HepG2 (cell line): ENCODE measurements around the gene BTG2. TPM values are rescaled to one million over a fixed set of nuclear protein-coding genes. Genes with fewer than 3 reads are reported as not detected.
A peak's percentile ranks its signal among the peaks of the same experiment; 100 is the strongest.

ENCODE experiments used
- AKAP8 ChIP-seq: sonication (generic); formaldehyde crosslinking; IDR thresholded peaks from 2 replicates; pipeline ENCODE4 v1.5.1; 2020; ENCODE audit warnings: mild to moderate bottlenecking, missing genetic modification reagents
- ATF4 ChIP-seq, 2 experiments: fragments of 450-650 bp in 1 of 2; sonication (generic) in 1 of 2; formaldehyde crosslinking; IDR thresholded peaks; 2 replicates each; pipeline versions ENCODE4 v1.5.0 to v1.8.0; 2020 to 2022; ENCODE audit warnings: mild to moderate bottlenecking in 1 of 2, missing genetic modification reagents in 1 of 2
- BCL6 ChIP-seq: IDR thresholded peaks from 2 replicates; pipeline ENCODE4 v1.6.1; 2016; ENCODE audit warnings: missing genetic modification reagents, missing compliant biosample characterization
- CC2D1A ChIP-seq: sonication (generic); formaldehyde crosslinking; IDR thresholded peaks from 2 replicates; pipeline ENCODE4 v1.8.1; 2023; ENCODE audit warnings: mild to moderate bottlenecking, missing genetic modification reagents
- CHD2 ChIP-seq: IDR thresholded peaks from 2 replicates; pipeline ENCODE4 v1.6.1; 2011; ENCODE audit warnings: low read depth, low read length, improper control_type of control experiment
- HDAC6 ChIP-seq: fragments of 200-600 bp; sonication (generic); IDR thresholded peaks from 2 replicates; pipeline ENCODE4 v1.7.0; 2017; ENCODE audit warnings: mild to moderate bottlenecking, antibody characterized with exemption, low read length, low read depth
- IKZF5 ChIP-seq: IDR thresholded peaks from 2 replicates; pipeline ENCODE4 v1.6.1; 2018; ENCODE audit warnings: missing genetic modification reagents, mild to moderate bottlenecking, missing compliant biosample characterization
- RAD51 ChIP-seq: fragments of 450-650 bp; IDR thresholded peaks from 2 replicates; pipeline ENCODE4 v1.6.1; 2016; ENCODE audit warnings: borderline replicate concordance
- RFXAP ChIP-seq: sonication (generic); formaldehyde crosslinking; IDR thresholded peaks from 2 replicates; pipeline ENCODE4 v1.4.0; 2020; ENCODE audit warnings: missing genetic modification reagents, borderline replicate concordance
- SATB2 ChIP-seq: sonication (generic); formaldehyde crosslinking; IDR thresholded peaks from 2 replicates; pipeline ENCODE4 v1.5.0; 2020; ENCODE audit warnings: missing genetic modification reagents
- SMAD9 ChIP-seq: sonication (generic); formaldehyde crosslinking; IDR thresholded peaks from 2 replicates; pipeline ENCODE4 v1.5.1; 2020; ENCODE audit warnings: mild to moderate bottlenecking, missing genetic modification reagents
- TOE1 ChIP-seq: sonication (generic); formaldehyde crosslinking; IDR thresholded peaks from 2 replicates; pipeline ENCODE4 v1.4.0; 2020; ENCODE audit warnings: mild to moderate bottlenecking, missing genetic modification reagents
- ZBTB40 ChIP-seq, 2 experiments: fragments of 450-650 bp in 1 of 2; sonication (generic) in 1 of 2; formaldehyde crosslinking in 1 of 2; IDR thresholded peaks; 2 replicates each; pipeline versions ENCODE4 v1.6.1 to v1.8.0; 2016 to 2022; ENCODE audit warnings: antibody characterized with exemption in 1 of 2, mild to moderate bottlenecking in 1 of 2, missing genetic modification reagents in 1 of 2
- ZNF251 ChIP-seq: sonication (generic); formaldehyde crosslinking; IDR thresholded peaks from 2 replicates; pipeline ENCODE4 v1.9.0; 2021; ENCODE audit warnings: mild to moderate bottlenecking, missing genetic modification reagents
- ZNF329 ChIP-seq: sonication (generic); formaldehyde crosslinking; IDR thresholded peaks from 2 replicates; pipeline ENCODE4 v1.9.0; 2021; ENCODE audit warnings: low read depth, mild to moderate bottlenecking, missing genetic modification reagents
- ZNF484 ChIP-seq: sonication (generic); formaldehyde crosslinking; IDR thresholded peaks from 2 replicates; pipeline ENCODE4 v1.5.1; 2020; ENCODE audit warnings: mild to moderate bottlenecking, low read depth, missing genetic modification reagents, borderline replicate concordance
- ZNF580 ChIP-seq: IDR thresholded peaks from 2 replicates; pipeline ENCODE4 v1.6.1; 2016; ENCODE audit warnings: low read depth, borderline replicate concordance
- polyA plus RNA-seq, 8 experiments: library from polyadenylated mRNA; depleted of rRNA in 3 of 8; stranded (reverse) in 7 of 8; unstranded in 1 of 8; fragments of >200 nt; fragmentation: Illumina TruSeq in 4 of 8; extraction: Trizol in 4 of 8; gene quantifications; 2 replicates each; pipeline versions ENCODE4 v1.2.1 to v1.2.3, GENCODE V29; 2011 to 2016; ENCODE audit warnings: low read depth in 4 of 8, missing spikeins in 1 of 8, mixed read lengths in 1 of 8; ENCODE audit not compliant: insufficient read depth in 1 of 8
- total RNA-seq, 5 experiments: library from RNA; depleted of rRNA; stranded (reverse); fragments of >200 nt; fragmentation: Illumina TruSeq; extraction: Trizol; gene quantifications; 2 replicates each; pipeline ENCODE4 v1.2.3, GENCODE V29; 2016; ENCODE audit warnings: low read depth in 1 of 5

BTG2 gene
- total and polyA plus RNA-seq, 2 of the 13 experiments (the other 11 are each of a cell fraction or from before 2014, with no cell fraction given) = 13.6 to 18.3 TPM

- TF ChIP-seq ZBTB40 (IDR thresholded peaks at IDR 0.05) (no peak), ZBTB40 (CRISPR knock-in tag; IDR thresholded peaks at IDR 0.05) (peak; percentile 57), BCL6 (CRISPR knock-in tag) (0 out of 2 replicates have a peak, but pooled peaks have one; percentile 10), IKZF5 (peak; percentile 59; the same call in 1 of the 2 replicates), CC2D1A (CRISPR knock-in tag) (no peak), HDAC6 (no peak), SMAD9 (CRISPR knock-in tag) (no peak), ZNF580 (CRISPR knock-in tag) (0 out of 2 replicates have a peak, but pooled peaks have one; percentile 18), RFXAP (CRISPR knock-in tag) (peak; percentile 41), ZNF484 (CRISPR knock-in tag) (no peak), RAD51 (no peak), CHD2 (no peak), AKAP8 (CRISPR knock-in tag) (0 out of 2 replicates have a peak, but pooled peaks have one; percentile 34), SATB2 (CRISPR knock-in tag) (peak; percentile 73; the same call in 1 of the 2 replicates), TOE1 (CRISPR knock-in tag) (no peak), ZNF329 (0 out of 2 replicates have a peak, but pooled peaks have one; percentile 5), ZNF251 (CRISPR knock-in tag) (no peak), ATF4 (CRISPR knock-in tag; IDR thresholded peaks at IDR 0.05) (no peak)
Measured at GRCh38 chr1:203304919-203305808, at the start of gene BTG2 (continued).
